SK-N-SH (cell line): ENCODE data around the gene CLRN3. TPM values are rescaled to one million over a fixed set of nuclear protein-coding genes. Genes with fewer than 3 reads are reported as not detected.

Experiments
- CTCF ChIA-PET: fragments of 300-600, 350-600 bp; formaldehyde crosslinking; extraction: SDS; loops from one replicate; lab custom pipeline; 2021; lab: Yijun Ruan, JAX
- POLR2A ChIA-PET: fragments of 350-600 bp; sonication (Branson Sonifier 250); formaldehyde crosslinking; extraction: SDS; loops from one replicate; lab custom pipeline; 2020; ENCODE audit warnings: antibody characterized with exemption, inconsistent platforms; lab: Yijun Ruan, JAX
- DNase-seq: peaks from one replicate; pipeline ENCODE4 v3.0.0; 2012
- H2AFZ ChIP-seq: fragments of 200-600 bp; sonication (generic); 2 replicates; pipeline ENCODE4 v1.8.1; 2016; ENCODE audit warnings: antibody characterized with exemption, mild to moderate bottlenecking, low read depth
- H3F3A ChIP-seq: fragments of 200-600 bp; sonication (generic); replicated peaks from 2 replicates; pipeline ENCODE3; 2016; ENCODE audit warnings: antibody characterized with exemption, mild to moderate bottlenecking; ENCODE audit not compliant: insufficient read depth
- H3K27ac ChIP-seq, 2 experiments: fragments of 200-500 bp in 1 of 2; fragments of 200-600 bp in 1 of 2; sonication (Bioruptor generic) in 1 of 2; sonication (generic), shearing (Covaris generic) in 1 of 2; 2 replicates each; pipeline versions ENCODE4 v1.5.1 to v1.6.1; 2014 to 2016; ENCODE audit warnings: low read depth in 2 of 2, inconsistent platforms in 1 of 2, low read length in 1 of 2, mild to moderate bottlenecking in 1 of 2, mixed read lengths in 1 of 2
- H3K27me3 ChIP-seq: fragments of 200-600 bp; sonication (generic), shearing (Covaris generic); 2 replicates; pipeline ENCODE4 v1.6.1; 2016; ENCODE audit warnings: mixed run types; ENCODE audit not compliant: insufficient read depth
- H3K36me3 ChIP-seq, 2 experiments: fragments of 200-500 bp in 1 of 2; fragments of 200-600 bp in 1 of 2; sonication (Bioruptor generic) in 1 of 2; sonication (generic) in 1 of 2; replicated peaks in 1 of 2; 2 replicates each; pipeline versions ENCODE3 to v1.5.1; 2014 to 2016; ENCODE audit warnings: low read length in 1 of 2, mild to moderate bottlenecking in 1 of 2; ENCODE audit not compliant: insufficient read depth in 2 of 2, control insufficient read depth in 1 of 2
- H3K4me1 ChIP-seq, 2 experiments: fragments of 200-500 bp in 1 of 2; fragments of 200-600 bp in 1 of 2; sonication (Bioruptor generic) in 1 of 2; sonication (generic), shearing (Covaris generic) in 1 of 2; 2 replicates each; pipeline versions ENCODE4 v1.5.1 to v1.6.1; 2014 to 2016; ENCODE audit warnings: low read depth in 1 of 2, low read length in 1 of 2, mixed run types in 1 of 2; ENCODE audit not compliant: insufficient read depth in 2 of 2, control insufficient read depth in 1 of 2
- H3K4me2 ChIP-seq: fragments of 200-600 bp; sonication (generic), shearing (Covaris generic); 2 replicates; pipeline ENCODE4 v1.6.1; 2017; ENCODE audit warnings: mixed run types
- H3K4me3 ChIP-seq, 2 experiments: fragments of 200-500 bp in 1 of 2; fragments of 200-600 bp in 1 of 2; sonication (Bioruptor generic) in 1 of 2; sonication (generic), shearing (Covaris generic) in 1 of 2; 2 replicates each; pipeline versions ENCODE4 v1.5.1 to v1.8.1; 2014 to 2016; ENCODE audit warnings: low read depth in 2 of 2, inconsistent platforms in 1 of 2, low read length in 1 of 2, mild to moderate bottlenecking in 1 of 2, mixed read lengths in 1 of 2, moderate library complexity in 1 of 2
- H3K79me2 ChIP-seq: fragments of 200-600 bp; sonication (generic); 2 replicates; pipeline ENCODE4 v1.8.1; 2017; ENCODE audit warnings: mild to moderate bottlenecking; ENCODE audit not compliant: insufficient read depth
- H3K9ac ChIP-seq: fragments of 200-600 bp; sonication (generic); 2 replicates; pipeline ENCODE4 v1.6.1; 2017; ENCODE audit warnings: mixed run types
- H3K9me2 ChIP-seq: fragments of 200-600 bp; sonication (generic); 2 replicates; pipeline ENCODE4 v1.6.1; 2017; ENCODE audit warnings: mixed run types
- H3K9me3 ChIP-seq: fragments of 200-600 bp; sonication (generic); 2 replicates; pipeline ENCODE4 v1.6.1; 2017; ENCODE audit warnings: mixed run types, mild to moderate bottlenecking, moderate library complexity
- H4K20me1 ChIP-seq: fragments of 200-600 bp; sonication (generic); 2 replicates; pipeline ENCODE4 v1.6.1; 2017; ENCODE audit warnings: mild to moderate bottlenecking, mixed run types; ENCODE audit not compliant: insufficient read depth
- CHD2 ChIP-seq: fragments of 150-350 bp; IDR thresholded peaks from 2 replicates; pipeline ENCODE4 v1.6.1; 2018; ENCODE audit warnings: low read length; ENCODE audit not compliant: partially characterized antibody
- EP300 ChIP-seq, 2 experiments: IDR thresholded peaks; 2 replicates each; pipeline versions ENCODE4 v1.4.0 to v1.6.1; 2012; ENCODE audit warnings: borderline replicate concordance in 1 of 2, low read depth in 1 of 2, low read length in 1 of 2
- EZH2phosphoT487 ChIP-seq: fragments of 200-600 bp; sonication (generic); IDR thresholded peaks from 2 replicates; pipeline ENCODE4 v1.6.1; 2017; ENCODE audit warnings: low read depth, mixed run types, mild to moderate bottlenecking, antibody characterized with exemption, moderate library complexity, borderline replicate concordance
- FOSL2 ChIP-seq: IDR thresholded peaks from 2 replicates; pipeline ENCODE4 v1.4.0; 2012; ENCODE audit warnings: low read depth, mild to moderate bottlenecking, moderate library complexity, borderline replicate concordance
- FOXJ3 ChIP-seq: sonication (generic); formaldehyde crosslinking; IDR thresholded peaks from 2 replicates; pipeline ENCODE4 v1.5.1; 2020; ENCODE audit warnings: mild to moderate bottlenecking, missing genetic modification reagents
- IRF3 ChIP-seq: fragments of 150-350 bp; IDR thresholded peaks from 2 replicates; pipeline ENCODE4 v1.6.1; 2016; ENCODE audit warnings: mild to moderate bottlenecking, low read depth, low read length
- MAX ChIP-seq: IDR thresholded peaks from 2 replicates; pipeline ENCODE4 v1.4.0; 2012; ENCODE audit warnings: low read depth
- MXI1 ChIP-seq: IDR thresholded peaks from 2 replicates; pipeline ENCODE4 v1.6.1; 2012; ENCODE audit warnings: mild to moderate bottlenecking, low read depth, low read length, improper control_type of control experiment
- NFIC ChIP-seq: IDR thresholded peaks from 2 replicates; pipeline ENCODE4 v1.4.0; 2012; ENCODE audit warnings: borderline replicate concordance
- PBX3 ChIP-seq: IDR thresholded peaks from 2 replicates; pipeline ENCODE4; 2012
- POLR2AphosphoS5 ChIP-seq: IDR thresholded peaks from 2 replicates; pipeline ENCODE4 v1.6.1; 2012; ENCODE audit warnings: low read depth, low read length
- RAD21 ChIP-seq: IDR thresholded peaks from 2 replicates; pipeline ENCODE4 v1.6.1; 2012; ENCODE audit warnings: mild to moderate bottlenecking, low read length
- REST ChIP-seq: IDR thresholded peaks from 2 replicates; pipeline ENCODE4 v1.6.1; 2012; ENCODE audit warnings: mild to moderate bottlenecking, low read depth, low read length, moderate library complexity
- SMC3 ChIP-seq: IDR thresholded peaks from 2 replicates; pipeline ENCODE4 v1.6.1; 2012; ENCODE audit warnings: low read depth, low read length, improper control_type of control experiment
- TCF12 ChIP-seq: IDR thresholded peaks from 2 replicates; pipeline ENCODE4 v1.4.0; 2012
- TEAD4 ChIP-seq: IDR thresholded peaks from 2 replicates; pipeline ENCODE4 v1.4.0; 2012; ENCODE audit warnings: mild to moderate bottlenecking, borderline replicate concordance; ENCODE audit not compliant: insufficient read depth
- YY1 ChIP-seq: IDR thresholded peaks from 2 replicates; pipeline ENCODE4 v1.4.0; 2012; ENCODE audit warnings: low read depth, mild to moderate bottlenecking
- ZBTB33 ChIP-seq: IDR thresholded peaks from 2 replicates; pipeline ENCODE4 v1.4.0; 2012; ENCODE audit warnings: low read depth, borderline replicate concordance
- WGBS: methylation state at CpG from one replicate; pipeline ENCODE4 v1.1.6; 2017; ENCODE audit warnings: low lambda C conversion rate; 5-methylcytosine and 5-hydroxymethylcytosine counted together
- polyA plus RNA-seq, 3 experiments: library from polyadenylated mRNA; depleted of rRNA; stranded (reverse); fragments of >200 nt; gene quantifications; 2 replicates each; pipeline ENCODE4 v1.2.3, GENCODE V29; 2012

The CLRN3 gene
- polyA plus RNA-seq, 1 of the 3 experiments (the other 2 are of a cell fraction): 0.25 TPM

GRCh38 chr10:127871631-127872010 lies 21.1 kb downstream of the CLRN3 start:
- Histone ChIP-seq H3K27ac (no peak overlapping the region), H3K4me2 (no peak overlapping the region), H3K79me2 (no peaks in the 10 kb centered on the region), H3K9me3 (no peaks in the 10 kb centered on the region), H3F3A (no peaks in the 10 kb centered on the region), H3K27me3 (no peaks in the 10 kb centered on the region; the same call in 1 of the 2 replicates), H3K9me2 (no peaks in the 10 kb centered on the region), H3K9ac (no peak overlapping the region), H3K4me1 (no peaks in the 10 kb centered on the region), H4K20me1 (no peaks in the 10 kb centered on the region), H3K36me3 (no peaks in the 10 kb centered on the region), H2AFZ (no peak overlapping the region), H3K4me3 (no peak overlapping the region)
- CTCF ChIA-PET: interaction anchor here (2.9 kb wide), 1 partner anchor 17 kb away, joined by 17 read pairs; no protein-coding TSS in a partner anchor
- no peak for DNase-seq
- 60% methylated on average over 7 of the region's 7 CpGs for WGBS
- POLR2A ChIA-PET: no interaction called here
- no peak for TF ChIP-seq IRF3
- no peak for TF ChIP-seq CHD2

- H4K20me1 ChIP-seq: no peaks in the 10 kb centered on the region
- no peak overlapping the region for H3K4me3 ChIP-seq
- no peak overlapping the region for H3K27ac ChIP-seq
- no peaks in the 10 kb centered on the region for H3K36me3 ChIP-seq
- no peak overlapping the region for H3K9ac ChIP-seq
- H3K4me2 ChIP-seq: no peak overlapping the region
- CTCF ChIA-PET: interaction anchor here (1.2 to 1.5 kb wide), 2 partner anchors 15 to 142 kb away, joined by 4 to 6 read pairs; no protein-coding TSS in a partner anchor
- H3K27me3 ChIP-seq: no peaks in the 10 kb centered on the region
- H3K9me3 ChIP-seq: no peaks in the 10 kb centered on the region
- no peak for TF ChIP-seq SMC3
- no peak for TF ChIP-seq IRF3
- TF ChIP-seq YY1: no peak
- TF ChIP-seq MXI1: no peak
- no peak for TF ChIP-seq EP300 (IDR thresholded peaks at IDR 0.05; ENCODE audit: borderline replicate concordance in 1 of 2, low read depth in 1 of 2, low read length in 1 of 2)
- TF ChIP-seq MAX: no peak
- TF ChIP-seq REST: no peak
- TF ChIP-seq TEAD4: no peak
- TF ChIP-seq FOXJ3 (CRISPR knock-in tag): no peak
- TF ChIP-seq FOSL2: no peak
- TF ChIP-seq EZH2phosphoT487: no peak
- no peak for TF ChIP-seq RAD21
- TF ChIP-seq NFIC: no peak
- no peak for TF ChIP-seq ZBTB33
- no peak for TF ChIP-seq POLR2AphosphoS5
- no peak for TF ChIP-seq TCF12
- no peak for TF ChIP-seq PBX3
- TF ChIP-seq, all 33 proteins: peak for 0
- H3K79me2 ChIP-seq: no peaks in the 10 kb centered on the region
- no peaks in the 10 kb centered on the region for H3F3A ChIP-seq
- POLR2A ChIA-PET: no interaction called here
- no peak overlapping the region for H2AFZ ChIP-seq
- no peaks in the 10 kb centered on the region for H3K9me2 ChIP-seq
- no peak for DNase-seq
- no peaks in the 10 kb centered on the region for H3K4me1 ChIP-seq
These were observed 23.4 kb downstream of the CLRN3 start for GRCh38 chr10:127869329-127869728.
